Globus pallidus (tissue), 1 donor: ENCODE results near the gene KRTAP10-8.
"Not testable (repeated sequence)": the region's sequence is repeated elsewhere in the genome, so short reads cannot be mapped to it uniquely, and the experiment has no call there.

Source experiments
- DNase-seq: peaks from one replicate; pipeline ENCODE4 v3.0.0-alpha.2; 2015; ENCODE audit warnings: low spot score

Gene KRTAP10-8

GRCh38 chr21:44618504-44618903 is 6.6 kb downstream of the KRTAP10-8 start:
- peak; percentile 5 for DNase-seq

GRCh38 chr21:44618909-44619308 is 7.0 kb downstream of the KRTAP10-8 start:
- no peak for DNase-seq

- DNase-seq: no peak
These were observed 8.0 kb downstream of the KRTAP10-8 start for GRCh38 chr21:44619886-44620285.

- no peak for DNase-seq
These were observed 11.7 kb downstream of the KRTAP10-8 start for GRCh38 chr21:44623575-44623974.

DNA sequence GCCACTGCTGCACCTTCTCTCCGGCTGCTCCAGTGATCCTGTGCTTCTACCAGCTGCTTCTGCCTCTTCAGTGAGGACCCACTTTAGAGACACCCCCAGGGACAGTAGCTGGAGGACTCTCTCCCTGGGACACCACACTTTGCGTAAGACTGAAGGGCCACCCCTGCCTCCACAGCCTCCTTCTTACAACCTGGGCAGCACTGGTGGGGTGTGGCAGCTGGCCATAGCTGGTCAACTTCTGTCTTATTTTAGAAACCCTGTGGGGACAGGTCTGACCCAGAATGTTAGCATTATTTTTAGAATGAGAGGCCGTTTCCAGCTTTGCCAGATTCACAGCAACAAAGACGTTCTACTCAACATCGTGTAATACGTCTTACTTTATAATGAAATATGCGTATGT is 13.9 kb downstream of the KRTAP10-8 start:
- no peak for DNase-seq

DNA sequence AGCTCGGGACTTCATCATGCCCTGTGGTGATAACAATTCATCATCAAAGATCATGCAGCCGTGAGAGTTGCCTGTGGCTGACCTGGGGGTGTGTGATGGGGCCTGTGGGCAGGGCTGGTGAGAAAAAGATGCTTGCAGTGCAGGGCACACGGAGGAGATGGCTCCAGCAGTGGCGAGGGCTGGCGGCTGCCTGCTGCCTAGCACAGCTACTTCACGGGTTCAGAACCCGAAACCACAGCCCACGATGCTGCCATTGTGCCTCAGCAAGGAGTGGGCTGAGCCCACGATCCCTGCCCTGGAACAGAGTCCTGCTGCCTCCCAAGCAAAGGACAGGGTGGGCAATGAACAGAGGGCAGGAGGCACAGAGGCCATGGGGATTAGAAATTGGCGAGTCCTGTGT is 14.4 kb downstream of the KRTAP10-8 start:
- DNase-seq: no peak

- DNase-seq: no peak
These were observed 14.8 kb downstream of the KRTAP10-8 start, which contains the start of gene KRTAP10-9 for GRCh38 chr21:44626673-44627143. Gene KRTAP10-9 (plus strand): TSS chr21:44627093. CDS start chr21:44627172, 79 bp downstream.

- DNase-seq: not testable (repeated sequence)
These were observed 15.4 kb downstream of the KRTAP10-8 start for GRCh38 chr21:44627181-44627822.

- not testable (repeated sequence) for DNase-seq
These were observed 16.0 kb downstream of the KRTAP10-8 start for GRCh38 chr21:44627831-44628233.

GRCh38 chr21:44628707-44629391 is 17.0 kb downstream of the KRTAP10-8 start:
- no peak for DNase-seq

- no peak for DNase-seq
These were observed 18.6 kb downstream of the KRTAP10-8 start for GRCh38 chr21:44630440-44630839.

GRCh38 chr21:44632067-44632466 is 20.2 kb downstream of the KRTAP10-8 start:
- no peak for DNase-seq

- DNase-seq: no peak
These were observed 24.5 kb downstream of the KRTAP10-8 start for GRCh38 chr21:44636209-44637017.

DNA sequence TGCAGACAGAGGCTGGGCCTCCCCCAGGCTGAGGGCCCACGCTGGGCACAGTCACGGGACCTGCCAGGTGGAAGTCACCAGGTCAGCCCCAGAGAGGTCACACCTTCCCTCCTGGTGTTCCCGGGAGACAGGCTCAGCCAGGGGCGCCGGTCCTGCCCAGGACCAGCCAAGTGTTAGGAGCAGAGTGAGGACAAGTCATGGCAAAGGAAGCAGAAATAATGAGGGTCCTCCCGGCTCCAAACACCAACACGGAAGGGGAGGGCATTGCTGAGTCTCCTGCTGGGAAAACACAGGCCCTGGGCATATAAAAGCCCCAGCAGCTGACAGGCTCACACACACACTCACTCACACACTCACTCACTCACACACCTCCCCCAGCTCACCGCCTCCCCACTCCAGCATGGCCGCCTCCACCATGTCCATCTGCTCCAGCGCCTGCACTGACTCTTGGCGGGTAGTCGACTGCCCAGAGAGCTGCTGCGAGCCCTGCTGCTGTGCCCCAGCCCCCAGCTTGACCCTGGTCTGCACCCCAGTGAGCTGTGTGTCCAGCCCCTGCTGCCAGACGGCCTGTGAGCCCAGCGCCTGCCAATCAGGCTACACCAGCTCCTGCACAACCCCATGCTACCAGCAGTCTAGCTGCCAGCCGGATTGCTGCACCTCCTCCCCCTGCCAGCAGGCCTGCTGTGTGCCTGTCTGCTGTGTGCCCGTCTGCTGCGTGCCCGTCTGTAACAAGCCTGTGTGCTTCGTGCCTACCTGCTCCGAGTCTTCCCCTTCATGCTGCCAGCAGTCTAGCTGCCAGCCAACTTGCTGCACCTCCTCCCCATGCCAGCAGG is 25.4 kb downstream of the KRTAP10-8 start, which contains the start of gene KRTAP10-10:
KRTAP10-10 (plus strand) TSS at position 339 of the 833 bp plus-strand sequence; CDS start at position 401, 62 bp downstream.
- no peak for DNase-seq

DNA sequence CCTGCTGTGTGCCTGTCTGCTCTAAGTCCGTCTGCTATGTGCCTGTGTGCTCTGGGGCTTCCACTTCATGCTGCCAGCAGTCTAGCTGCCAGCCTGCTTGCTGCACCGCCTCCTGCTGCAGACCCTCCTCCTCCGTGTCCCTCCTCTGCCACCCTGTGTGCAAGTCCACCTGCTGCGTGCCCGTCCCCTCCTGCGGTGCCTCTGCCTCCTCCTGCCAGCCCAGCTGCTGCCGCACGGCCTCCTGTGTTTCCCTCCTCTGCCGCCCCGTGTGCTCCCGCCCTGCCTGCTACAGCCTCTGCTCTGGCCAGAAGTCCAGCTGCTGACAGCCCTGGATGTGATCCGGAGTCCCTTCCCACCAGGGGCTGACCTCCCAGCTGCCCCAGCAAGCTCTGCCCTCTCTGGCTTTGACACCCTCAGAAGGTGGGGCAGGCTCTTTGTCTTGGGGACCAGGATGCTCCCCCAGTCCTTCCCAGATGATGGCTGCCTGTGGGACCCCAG is 26.0 kb downstream of the KRTAP10-8 start:
- not testable (repeated sequence) for DNase-seq

GRCh38 chr21:44638506-44639330 is 26.8 kb downstream of the KRTAP10-8 start:
- DNase-seq: not testable (repeated sequence)

DNA sequence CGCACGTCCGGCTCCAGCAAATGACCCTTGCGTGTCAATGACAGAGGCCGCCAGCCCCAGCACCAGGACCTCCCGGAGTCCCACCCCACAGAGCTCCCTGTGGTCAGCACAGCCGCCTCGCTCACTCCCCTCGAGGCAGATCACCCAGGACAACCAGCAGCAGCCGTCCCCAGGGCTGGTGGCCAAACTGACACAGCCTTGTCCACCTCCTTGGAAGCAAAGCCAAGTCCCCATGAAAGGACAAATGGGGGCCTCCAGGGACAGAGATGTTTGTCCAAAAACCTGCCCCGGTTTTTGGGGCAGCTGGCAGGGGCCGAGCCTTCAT is 27.4 kb downstream of the KRTAP10-8 start:
- DNase-seq: no peak

GRCh38 chr21:44640761-44641160 is 28.9 kb downstream of the KRTAP10-8 start:
- DNase-seq: no peak

GRCh38 chr21:44643741-44644310 is 31.9 kb downstream of the KRTAP10-8 start:
- DNase-seq: no peak

GRCh38 chr21:44644878-44645277 is 33.0 kb downstream of the KRTAP10-8 start:
- DNase-seq: no peak
